ENCODE measurements around the gene FAT1.

GRCh38 chr4:186666750-186667149 is 56.9 kb downstream of the FAT1 start:
- TF ChIP-seq POLR2A (IDR thresholded peaks at IDR 0.05; ENCODE audit: low read depth, low read length) (no peak), POLR2AphosphoS5 (IDR thresholded peaks at IDR 0.05; ENCODE audit: low read depth, low read length) (no peak)
